ENCODE data around the gene ACTN4.
"Not testable (repeated sequence)": the region's sequence is repeated elsewhere in the genome, so short reads cannot be mapped to it uniquely, and the experiment has no call there.

Gene ACTN4

DNA sequence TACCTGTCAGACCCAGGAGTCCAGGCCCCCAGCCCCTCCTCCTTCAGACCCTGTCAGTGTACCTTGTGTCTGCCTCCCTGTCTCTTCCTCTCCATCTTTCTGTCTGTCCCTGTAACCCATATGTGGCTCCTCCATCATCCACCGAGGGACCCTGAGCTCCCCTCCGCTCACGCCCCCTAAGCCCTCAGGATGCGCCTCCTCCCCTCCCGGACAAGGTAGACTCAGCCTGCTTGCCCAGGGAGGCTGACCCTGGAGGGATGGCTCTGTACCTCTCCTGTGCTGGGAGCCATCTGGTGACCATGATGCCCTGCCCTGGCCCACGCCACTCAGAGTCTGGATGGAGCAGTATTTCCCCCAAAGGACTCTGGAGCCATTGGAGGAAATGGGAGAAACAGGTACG, 97.9 kb downstream of the ACTN4 start:
- no peak for DNase-seq (ENCODE audit: low spot score)
- Histone ChIP-seq H3K27ac (no peak overlapping the region), H3K4me3 (no peak overlapping the region)
- TF ChIP-seq, protein P1, sequence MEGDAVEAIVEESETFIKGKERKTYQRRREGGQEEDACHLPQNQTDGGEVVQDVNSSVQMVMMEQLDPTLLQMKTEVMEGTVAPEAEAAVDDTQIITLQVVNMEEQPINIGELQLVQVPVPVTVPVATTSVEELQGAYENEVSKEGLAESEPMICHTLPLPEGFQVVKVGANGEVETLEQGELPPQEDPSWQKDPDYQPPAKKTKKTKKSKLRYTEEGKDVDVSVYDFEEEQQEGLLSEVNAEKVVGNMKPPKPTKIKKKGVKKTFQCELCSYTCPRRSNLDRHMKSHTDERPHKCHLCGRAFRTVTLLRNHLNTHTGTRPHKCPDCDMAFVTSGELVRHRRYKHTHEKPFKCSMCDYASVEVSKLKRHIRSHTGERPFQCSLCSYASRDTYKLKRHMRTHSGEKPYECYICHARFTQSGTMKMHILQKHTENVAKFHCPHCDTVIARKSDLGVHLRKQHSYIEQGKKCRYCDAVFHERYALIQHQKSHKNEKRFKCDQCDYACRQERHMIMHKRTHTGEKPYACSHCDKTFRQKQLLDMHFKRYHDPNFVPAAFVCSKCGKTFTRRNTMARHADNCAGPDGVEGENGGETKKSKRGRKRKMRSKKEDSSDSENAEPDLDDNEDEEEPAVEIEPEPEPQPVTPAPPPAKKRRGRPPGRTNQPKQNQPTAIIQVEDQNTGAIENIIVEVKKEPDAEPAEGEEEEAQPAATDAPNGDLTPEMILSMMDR (IDR thresholded peaks at IDR 0.05): no peak

DNA sequence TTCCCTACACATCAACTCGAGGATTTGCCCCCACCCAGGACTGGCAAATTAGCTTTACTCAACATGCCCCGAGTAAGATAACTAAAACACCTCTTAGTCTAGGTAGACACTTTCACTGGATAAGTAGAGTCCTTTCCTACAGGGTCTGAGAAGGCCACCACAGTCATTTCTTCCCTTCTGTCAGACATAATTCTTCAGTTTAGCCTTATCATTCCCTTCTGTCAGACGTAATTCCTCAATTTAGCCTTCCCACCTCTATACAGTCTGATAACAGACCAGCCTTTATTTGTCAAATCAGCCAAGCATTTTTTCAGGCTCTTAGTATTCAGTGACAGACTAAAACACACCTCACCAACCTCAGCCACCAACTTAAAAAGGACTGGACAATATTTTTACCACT, 106.3 kb downstream of the ACTN4 start:
- not testable (repeated sequence) for H3K27ac ChIP-seq, H3K4me3 ChIP-seq

GRCh38 chr19:38754196-38754595, 106.7 kb downstream of the ACTN4 start:
- DNase-seq (ENCODE audit: low spot score); H3K27ac ChIP-seq; H3K4me3 ChIP-seq: not testable (repeated sequence)

More for the DNA sequence above, 106.3 kb downstream of the ACTN4 start:
- DNase-seq (ENCODE audit: low spot score): not testable (repeated sequence)

GRCh38 chr19:38759590-38760003, 112.1 kb downstream of the ACTN4 start:
- Histone ChIP-seq H3K27ac (no peak overlapping the region), H3K4me3 (no peak overlapping the region)
- no peak for DNase-seq (ENCODE audit: low spot score)
- TF ChIP-seq, protein P1 (IDR thresholded peaks at IDR 0.05): no peak

GRCh38 chr19:38760805-38761517, 113.5 kb downstream of the ACTN4 start:
- DNase-seq (ENCODE audit: low spot score); H3K4me3 ChIP-seq; H3K27ac ChIP-seq: not testable (repeated sequence)

DNA sequence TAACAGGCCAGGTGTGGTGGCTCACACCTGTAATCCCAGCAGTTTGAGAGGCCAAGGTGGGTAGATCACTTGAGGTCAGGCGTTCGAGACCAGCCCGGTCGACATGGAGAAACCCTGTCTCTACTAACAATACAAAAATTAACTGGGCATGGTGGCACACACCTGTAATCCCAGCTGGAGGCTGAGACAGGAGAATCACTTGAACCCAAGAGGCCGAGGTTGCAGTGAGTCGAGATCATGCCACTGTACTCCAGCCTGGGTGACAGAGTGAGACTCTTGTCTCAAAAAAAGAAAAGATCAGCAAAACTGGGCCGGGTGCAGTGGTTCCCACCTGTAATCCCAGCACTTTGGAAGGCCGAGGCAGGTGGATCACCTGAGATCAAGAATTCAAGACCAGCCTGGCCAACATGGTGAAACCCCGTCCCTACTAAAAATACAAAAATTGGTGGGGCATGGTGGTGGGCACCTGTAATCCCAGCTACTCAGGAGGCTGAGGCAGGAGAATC, 114.5 kb downstream of the ACTN4 start:
- H3K27ac ChIP-seq; H3K4me3 ChIP-seq; DNase-seq (ENCODE audit: low spot score): not testable (repeated sequence)

GRCh38 chr19:38763795-38764220, 116.4 kb downstream of the ACTN4 start:
- TF ChIP-seq, protein P1 (IDR thresholded peaks at IDR 0.05): no peak
- no peak overlapping the region for H3K4me3 ChIP-seq

GRCh38 chr19:38765214-38765613, 117.8 kb downstream of the ACTN4 start:
- DNase-seq (ENCODE audit: low spot score): no peak
- Histone ChIP-seq H3K4me3 (no peak overlapping the region), H3K27ac (no peak overlapping the region)
- TF ChIP-seq, protein P1 (IDR thresholded peaks at IDR 0.05): no peak

More at GRCh38 chr19:38763795-38764220, 116.4 kb downstream of the ACTN4 start:
- H3K27ac ChIP-seq: no peak overlapping the region
- no peak for DNase-seq (ENCODE audit: low spot score)

GRCh38 chr19:38766276-38767047, 119.0 kb downstream of the ACTN4 start:
- Histone ChIP-seq H3K27ac (no peak overlapping the region), H3K4me3 (no peak overlapping the region)
- TF ChIP-seq, protein P1 (IDR thresholded peaks at IDR 0.05): no peak
- no peak for DNase-seq (ENCODE audit: low spot score)
